DMS 273 (cell line): ENCODE data around the gene KCNQ5.
"Not testable (repeated sequence)": the region's sequence is repeated elsewhere in the genome, so short reads cannot be mapped to it uniquely, and the experiment has no call there.

Source experiments
- DNase-seq: peaks from one replicate; lab custom pipeline; 2025; ENCODE audit not compliant: unreplicated experiment; lab: John Stamatoyannopoulos, UW

KCNQ5 gene

DNA sequence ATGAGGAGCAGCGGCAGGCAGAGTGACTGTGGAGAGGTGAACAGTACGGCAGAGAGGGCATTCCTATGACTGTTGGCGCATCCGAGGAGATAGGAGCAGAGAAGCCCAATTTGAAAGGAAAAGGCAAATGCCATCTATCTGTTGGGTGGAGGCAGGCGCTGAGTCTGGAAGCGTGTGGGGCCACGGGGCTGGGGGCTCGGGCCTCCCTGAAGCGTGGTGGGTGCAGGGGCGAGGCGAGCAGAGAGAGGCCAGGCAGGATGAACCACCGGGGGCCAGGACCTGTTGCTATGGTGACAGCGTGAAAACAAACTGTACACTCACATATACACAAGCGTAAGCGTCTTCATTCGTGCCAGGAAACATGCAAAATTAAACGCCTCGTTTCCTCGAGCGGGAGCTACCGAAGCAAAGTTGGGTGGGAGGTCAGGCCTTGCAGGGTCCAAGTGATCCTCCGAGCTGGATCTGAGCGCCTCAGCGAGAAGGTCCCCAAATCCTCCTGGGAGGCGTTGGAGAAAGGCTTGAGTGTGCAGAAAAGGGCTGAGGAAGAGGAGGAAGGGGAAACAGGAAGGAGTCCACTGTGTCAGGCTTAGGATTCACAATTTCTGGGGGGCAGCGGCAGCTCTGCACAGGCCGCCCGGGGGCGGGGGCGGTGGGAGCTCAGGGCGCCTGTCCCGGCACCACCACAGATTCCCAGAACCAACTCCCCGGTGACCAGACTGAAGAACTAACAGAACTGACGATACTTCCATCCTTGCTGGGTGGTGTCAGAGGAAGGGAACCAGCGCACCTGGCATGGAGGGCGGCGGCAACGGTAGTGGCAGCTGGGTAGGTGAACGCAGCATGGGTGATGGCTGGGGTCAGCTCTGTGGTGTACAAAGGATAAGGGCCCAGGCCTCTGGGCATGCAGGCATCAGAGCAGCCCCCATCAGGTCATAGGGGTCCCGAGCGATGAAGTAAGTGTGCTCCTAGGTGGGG lies 535.2 kb downstream of the KCNQ5 start:
- DNase-seq, result no peak

DNA sequence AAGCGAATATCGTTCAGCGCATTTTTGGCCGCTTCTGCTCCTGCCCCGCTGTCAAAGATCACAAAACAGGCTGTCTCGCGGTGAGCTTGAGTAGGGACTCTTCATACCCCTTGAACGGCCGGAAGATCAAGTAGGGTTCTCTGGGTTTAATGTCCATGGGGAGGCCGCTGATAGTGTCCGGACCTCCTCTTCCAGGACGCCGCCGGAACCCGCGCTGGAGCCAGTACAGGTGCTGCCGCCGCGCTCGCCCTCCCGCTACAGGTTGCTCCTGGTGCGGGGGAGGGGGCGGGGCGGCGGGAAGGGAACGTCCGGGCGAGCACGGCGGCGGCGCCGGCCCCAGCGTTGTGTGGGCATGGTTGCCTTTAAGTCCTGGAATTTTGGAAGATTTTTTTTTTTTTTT lies 536.0 kb downstream of the KCNQ5 start:
- DNase-seq, result no peak

DNA sequence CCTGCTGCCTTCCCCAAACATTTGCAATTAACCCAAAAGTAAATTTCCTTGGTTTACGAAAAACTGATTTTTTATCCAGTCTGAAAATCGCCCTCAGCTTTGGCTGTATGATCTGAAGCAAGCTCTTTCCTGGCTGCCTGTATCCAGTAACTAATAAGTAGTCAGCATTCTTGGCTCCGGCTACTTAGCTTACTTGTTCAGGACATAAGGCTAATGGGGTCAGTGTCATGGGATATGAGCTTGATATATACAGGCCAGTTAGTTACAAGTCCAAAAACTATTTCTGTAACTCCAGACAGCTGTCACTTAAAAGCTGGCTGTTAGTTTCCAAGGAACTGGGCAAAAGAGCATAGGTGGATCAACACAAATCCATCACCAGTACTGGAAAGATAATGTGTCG lies 547.2 kb downstream of the KCNQ5 start:
- peak; percentile 6 for DNase-seq

DNA sequence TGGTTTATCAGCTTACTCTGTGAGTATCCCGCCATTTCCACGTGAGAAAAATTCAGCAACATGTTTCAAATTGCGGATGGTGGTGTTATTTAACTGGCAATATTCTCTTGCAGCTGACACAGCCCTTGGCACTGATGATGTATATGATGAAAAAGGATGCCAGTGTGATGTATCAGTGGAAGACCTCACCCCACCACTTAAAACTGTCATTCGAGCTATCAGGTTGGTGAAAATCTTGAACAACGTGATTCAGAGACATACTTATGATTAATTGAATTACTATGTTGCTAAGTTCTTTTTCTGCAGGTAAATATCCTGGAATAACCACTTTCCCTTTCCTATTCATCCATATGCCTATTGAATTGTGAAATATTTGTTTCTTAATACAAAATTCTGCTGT lies 547.8 kb downstream of the KCNQ5 start:
- DNase-seq, result no peak

DNA sequence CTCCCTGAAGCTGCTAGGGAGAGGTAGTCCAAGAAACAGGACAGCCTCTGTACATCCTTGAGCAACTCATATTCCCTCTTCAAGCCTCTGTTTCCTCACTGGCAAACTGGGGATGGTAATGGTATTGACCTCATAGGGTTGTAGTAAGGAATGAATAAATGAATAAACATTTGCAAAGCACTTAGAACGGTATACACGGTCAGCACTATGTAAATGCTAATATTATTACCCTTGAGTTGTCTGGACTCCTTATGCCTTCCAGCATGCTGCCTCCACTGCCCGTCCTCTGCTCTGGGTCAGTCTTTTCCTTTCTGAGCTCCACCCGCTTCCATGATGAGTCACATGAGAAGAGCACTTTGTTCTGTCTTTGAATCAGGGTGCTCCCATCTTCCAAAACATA lies 552.8 kb downstream of the KCNQ5 start:
- DNase-seq, result no peak

DNA sequence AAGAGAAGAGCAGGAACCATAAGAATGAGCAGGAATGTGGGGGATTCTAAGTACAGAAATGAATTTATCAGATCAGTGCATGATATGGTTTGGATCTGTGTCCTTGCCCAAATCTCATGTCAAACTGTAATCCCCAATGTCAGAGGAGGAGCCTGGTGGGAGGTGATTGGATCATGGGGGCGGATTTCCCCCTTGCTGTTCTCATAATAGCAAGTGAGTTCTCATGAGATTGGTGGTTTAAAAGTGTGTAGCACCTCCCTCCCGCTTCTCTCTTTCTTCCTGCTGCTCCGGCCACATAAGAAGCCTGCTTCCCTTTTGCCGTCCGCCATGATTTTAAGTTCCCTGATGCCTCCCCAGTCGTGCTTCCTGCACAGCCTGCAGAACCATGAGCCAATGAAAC lies 554.2 kb downstream of the KCNQ5 start:
- DNase-seq, result no peak

DNA sequence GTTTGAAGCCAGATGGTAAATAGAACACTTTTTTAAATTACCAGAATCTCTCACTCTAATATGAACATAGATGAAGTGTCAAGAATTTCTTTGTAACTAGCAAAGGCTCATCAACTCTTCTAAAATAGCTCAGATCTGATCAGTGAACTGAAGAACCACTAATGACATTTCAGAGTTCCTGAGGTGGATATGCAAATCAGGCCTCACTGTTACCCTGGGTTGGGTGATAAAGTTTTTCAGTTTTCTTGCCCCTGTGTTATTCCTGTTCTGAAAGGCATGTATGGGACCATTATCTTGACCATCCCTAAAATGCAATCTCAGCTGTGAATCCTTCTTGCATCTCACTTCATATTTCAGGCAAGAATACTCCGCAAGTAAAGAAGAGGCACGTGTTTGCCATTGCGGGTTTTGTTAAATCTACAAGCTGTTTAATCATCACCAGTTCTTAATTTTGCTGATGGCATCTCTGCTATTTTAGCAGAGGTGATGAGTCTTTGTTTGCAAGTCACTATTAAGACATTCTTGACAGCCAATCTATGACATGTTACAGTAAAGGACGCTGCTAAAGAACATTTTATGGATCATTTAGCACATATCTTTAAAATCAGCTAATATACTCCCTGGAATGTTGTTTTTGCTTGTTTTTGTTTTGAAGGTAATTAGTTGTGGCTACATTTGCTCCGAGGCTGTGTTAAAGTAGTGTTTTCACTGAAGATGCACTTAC lies 555.5 kb downstream of the KCNQ5 start:
- no peak for DNase-seq

DNA sequence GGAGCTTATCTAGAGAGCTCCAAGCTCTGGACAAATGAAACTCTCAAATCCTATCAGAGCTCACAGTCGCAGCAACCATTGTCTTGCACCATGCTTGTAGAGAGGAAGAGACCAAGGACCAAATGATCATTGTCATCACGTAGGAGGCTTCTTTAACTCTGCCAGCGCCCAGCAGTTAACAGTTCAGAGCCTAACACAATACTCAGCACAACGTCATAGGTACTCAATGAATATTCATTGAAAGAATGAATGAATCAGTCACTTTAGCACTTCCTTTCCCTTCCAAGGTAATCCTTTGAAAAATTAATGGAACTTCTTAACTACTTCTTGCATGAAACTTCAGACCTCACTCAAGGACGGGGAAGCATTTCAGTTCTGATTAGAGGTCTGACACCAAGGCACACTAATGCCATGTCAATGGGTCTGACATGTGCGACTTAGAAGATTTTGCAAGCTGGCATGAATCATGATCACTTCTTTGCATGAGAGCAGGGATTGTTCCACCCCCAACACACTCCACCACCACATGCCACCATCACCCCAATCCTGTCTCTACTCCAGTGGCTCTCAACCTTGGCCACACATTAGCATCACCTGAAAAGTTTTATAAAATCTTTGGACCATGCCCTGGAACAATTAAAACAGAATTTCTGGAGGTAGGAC lies 558.3 kb downstream of the KCNQ5 start:
- DNase-seq, result no peak

DNA sequence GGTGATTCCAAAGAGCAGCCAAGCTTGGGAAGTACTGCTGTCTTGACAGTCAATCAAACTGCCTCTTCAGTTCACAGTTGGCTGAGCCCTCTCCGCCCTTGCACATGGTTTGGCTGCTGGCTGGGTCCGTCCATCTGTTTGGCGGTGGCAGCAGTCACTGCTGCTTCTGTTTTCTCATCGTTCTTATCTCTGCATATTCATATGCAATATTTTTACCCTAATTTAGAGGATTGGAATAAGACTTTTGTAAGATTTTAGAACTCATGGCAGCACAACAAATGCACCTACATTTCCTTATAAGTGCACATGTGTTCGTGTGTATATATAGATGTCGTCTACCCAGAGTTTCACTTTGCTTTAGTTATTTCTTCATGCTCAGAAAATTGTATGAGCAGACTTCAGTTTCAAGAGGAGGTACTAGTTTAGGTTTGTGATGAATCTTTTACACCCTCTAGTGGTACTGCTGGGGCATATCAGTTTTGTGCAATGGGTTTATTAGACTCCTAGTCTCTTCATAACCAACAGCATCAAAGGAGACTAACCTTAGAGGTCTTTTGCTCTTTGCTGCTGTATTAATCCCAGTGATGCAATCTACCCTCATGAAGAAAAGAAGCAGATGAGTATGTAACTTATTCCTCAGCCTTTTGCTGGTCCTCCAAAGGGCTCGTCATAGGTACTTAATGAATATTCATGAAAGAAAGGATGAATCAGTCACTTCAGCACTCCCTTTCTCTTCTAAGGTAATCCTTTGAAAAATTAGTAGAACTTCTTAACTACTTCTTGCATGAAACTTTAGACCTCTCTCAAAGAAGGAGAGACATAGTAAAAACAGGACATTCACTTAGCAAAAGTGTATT lies 559.1 kb downstream of the KCNQ5 start:
- peak; percentile 90 for DNase-seq

DNA sequence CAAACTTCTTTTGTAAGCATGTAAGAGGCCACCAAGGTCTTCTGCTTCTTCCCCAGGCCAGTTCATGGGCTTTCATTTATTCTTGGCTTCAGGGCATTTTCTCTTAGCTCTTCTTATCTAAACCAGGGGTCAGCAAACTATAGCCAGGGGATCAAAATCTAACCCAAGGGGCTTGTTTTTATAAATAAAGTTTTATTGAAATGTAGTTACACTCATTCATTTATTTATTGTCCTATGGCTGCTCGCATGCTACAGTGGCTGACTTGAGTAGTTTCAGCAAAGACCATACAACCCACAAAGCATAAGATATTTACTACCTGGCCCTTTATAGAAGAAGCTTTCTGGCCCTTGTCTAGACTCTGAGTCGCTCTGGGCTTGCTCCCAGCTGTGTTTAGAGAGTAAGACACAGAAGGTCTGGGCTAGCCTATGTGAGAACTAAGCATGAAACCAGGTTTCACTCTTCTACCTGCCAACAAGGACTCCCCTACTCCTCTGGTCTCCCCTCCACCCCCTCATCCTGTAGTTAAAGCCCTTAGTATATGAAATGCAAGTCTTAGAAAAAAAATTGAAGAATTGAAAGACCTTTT lies 560.2 kb downstream of the KCNQ5 start:
- no peak for DNase-seq

DNA sequence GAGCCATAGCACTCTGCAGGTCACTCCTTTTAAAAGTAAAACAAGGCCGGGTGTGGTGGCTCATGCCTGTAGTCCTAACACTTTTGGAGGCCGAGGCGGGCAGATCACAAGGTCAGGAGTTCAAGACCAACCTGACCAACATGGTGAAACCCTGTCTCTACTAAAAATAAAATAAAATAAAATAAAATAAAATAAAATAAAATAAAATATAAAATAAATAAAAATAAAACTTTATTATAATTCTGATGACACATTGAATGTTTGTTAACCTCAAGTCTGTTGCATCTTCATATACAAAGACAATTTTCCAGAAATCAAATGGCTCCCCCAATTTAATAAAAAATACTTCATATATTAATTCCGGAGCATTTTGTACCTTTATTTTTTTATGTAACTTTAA lies 571.4 kb downstream of the KCNQ5 start:
- not testable (repeated sequence) for DNase-seq

DNA sequence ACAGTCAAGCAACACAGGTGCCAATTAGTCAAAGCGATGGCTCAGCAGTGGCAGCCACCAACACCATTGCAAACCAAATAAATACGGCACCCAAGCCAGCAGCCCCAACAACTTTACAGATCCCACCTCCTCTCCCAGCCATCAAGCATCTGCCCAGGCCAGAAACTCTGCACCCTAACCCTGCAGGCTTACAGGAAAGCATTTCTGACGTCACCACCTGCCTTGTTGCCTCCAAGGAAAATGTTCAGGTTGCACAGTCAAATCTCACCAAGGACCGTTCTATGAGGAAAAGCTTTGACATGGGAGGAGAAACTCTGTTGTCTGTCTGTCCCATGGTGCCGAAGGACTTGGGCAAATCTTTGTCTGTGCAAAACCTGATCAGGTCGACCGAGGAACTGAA lies 572.9 kb downstream of the KCNQ5 start:
- no peak for DNase-seq

DNA sequence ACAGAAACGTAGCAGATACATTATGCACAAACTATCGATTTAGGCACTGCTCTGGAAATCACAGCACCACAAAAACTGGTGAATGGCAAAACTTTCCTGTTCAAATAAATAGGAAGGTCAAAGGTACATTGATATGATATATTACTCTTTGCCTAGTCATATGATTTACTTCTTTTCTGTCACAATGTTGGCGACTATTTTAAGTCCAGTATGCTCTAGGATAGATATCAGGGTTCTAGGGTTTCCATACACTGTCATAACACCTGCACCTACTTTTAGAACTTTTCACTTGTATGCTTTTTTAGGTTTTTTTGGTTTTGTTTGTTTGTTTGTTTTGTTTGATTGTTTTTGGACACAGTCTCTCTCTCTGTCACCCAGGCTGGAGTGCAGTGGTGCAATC lies 578.4 kb downstream of the KCNQ5 start:
- no peak for DNase-seq

DNA sequence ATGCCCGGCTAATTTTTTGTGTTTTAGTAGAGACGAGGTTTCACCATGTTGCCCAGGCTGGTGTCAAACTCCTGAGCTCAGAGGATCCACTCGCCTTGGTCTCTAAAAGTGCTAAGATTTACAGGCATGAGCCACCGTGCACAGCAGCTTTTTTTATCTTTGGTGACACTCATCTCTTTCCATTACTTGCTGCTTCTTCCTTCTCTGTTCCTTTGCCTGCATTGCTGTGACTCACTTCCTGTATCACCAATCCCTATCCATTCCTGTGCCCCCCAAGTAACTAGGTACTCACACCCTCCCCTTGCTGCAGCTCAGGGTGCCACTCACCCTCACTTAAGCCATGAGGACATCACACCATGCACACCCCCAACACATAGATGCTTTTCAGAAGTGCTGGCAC lies 578.9 kb downstream of the KCNQ5 start:
- no peak for DNase-seq

DNA sequence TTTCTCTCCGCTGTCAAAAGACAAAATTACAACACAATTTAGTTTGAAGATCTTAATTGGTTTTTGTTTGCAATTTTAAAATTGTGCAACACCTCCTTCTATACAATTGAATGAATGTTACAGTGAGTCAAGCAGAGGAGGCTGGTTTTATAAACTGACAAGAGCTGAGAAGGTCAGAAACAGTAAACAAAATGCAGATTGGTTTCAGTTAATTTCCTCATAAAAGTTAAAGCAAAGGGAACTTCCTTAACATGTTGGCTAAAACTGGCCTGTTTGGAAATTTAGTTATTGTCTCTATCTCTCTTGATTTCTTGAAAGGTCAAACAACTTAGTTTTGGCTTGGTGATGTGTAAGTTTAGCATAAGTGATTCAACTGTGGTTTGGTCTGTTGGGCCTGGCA lies 581.2 kb downstream of the KCNQ5 start:
- no peak for DNase-seq

DNA sequence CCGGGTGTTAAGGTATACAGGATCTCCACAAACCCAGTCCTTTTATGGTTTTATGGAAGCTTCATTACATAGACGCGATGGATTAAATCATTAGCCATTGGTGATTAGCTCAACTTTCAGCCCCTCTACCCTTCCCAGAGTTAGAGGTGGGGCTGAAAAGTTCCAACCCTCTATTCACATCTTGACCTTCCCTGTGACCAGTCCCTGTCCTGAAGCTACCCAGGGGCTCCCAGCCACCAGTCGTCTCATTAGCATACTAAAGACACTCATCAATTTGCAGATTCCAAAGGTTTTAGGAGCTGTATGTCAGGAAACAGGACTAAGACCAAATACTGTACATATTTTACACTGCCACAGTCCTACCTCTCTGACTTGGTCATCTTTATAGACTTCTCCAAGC lies 582.4 kb downstream of the KCNQ5 start:
- no peak for DNase-seq

DNA sequence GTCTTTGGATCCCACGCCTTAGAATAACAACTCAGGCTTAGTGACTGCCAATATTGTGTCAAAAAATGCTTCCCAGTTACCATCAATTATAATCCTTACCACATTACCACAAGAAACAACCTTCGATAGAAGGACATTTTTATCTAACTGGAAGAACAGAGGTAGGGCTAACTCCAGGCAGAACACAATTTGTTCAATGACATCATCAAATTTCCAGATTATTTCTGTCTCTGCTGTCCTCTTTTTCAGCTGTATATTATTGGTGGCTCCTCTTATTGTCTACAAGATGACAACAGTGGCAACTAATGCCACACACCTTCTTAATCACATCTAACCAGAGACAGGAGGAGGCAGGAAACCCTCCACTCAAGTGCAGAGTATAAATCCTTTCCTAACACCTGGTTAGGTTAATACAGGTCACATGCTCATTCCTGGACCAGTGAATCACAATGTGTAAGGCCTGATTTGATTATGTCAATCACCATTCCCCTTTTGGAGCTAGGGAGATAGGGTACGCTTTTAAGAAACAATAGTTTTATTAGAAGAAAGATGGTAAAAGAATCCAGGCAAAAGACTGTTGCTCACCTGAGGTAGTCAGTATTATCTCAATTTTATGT lies 585.5 kb downstream of the KCNQ5 start:
- DNase-seq, result no peak

DNA sequence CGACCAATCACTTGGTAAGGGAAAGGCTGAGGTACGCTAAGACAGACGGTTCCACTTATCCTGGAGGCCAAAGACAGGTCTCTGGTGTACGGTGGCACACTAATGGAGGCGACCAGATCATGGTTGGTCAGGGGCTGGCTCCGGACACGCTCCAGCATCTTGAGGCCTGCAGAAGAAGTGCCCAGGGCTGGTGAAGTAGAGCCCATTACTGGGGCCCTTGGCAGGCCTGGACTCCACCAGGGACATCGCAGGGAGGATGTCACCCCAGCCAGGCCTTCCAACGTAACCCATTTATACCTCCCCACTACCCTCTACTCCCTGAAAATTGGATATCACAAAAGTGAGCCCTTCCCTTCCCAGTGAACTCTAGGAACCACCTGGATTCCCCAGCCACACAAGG lies 587.3 kb downstream of the KCNQ5 start:
- DNase-seq, result no peak

DNA sequence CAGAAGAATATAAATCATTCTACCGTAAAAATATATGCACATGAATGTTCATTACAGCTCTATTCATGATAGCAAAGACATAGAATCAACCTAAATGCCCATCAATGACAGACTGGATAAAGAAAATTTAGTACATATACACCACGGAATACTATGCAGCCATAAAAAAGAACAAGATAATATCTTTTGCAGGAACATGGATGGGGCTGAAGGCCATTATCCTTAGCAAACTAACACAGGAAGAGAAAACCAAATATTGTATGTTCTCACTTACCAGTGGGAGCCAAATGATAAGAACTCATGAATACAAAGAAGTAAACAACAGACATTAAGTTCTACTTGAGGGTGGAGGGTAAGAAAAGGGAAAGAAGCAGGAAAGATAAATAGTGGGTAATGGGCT lies 595.0 kb downstream of the KCNQ5 start:
- DNase-seq, result no peak

DNA sequence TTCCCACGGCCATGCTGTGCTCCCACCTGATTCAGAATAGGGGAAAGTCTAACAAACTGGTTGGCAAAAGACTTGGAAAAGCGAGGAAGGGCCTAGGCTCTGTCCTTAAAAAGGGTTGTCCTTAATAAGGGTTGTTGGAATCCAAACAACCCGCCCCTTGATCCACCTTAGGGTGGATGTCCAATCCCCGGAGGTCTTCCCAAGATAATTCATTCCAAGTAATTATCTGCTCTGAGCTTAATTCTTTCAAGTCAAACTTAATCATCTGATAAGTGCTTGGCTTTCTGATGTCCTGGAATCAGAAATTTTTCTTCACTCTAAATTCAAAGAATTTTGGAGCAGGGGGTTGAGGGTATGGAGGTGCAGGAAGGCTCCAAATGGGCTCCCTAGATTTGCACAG lies 603.5 kb downstream of the KCNQ5 start, which contains the start of gene KHDC1L:
Gene KHDC1L (minus strand): TSS at position 101 of the 400 bp plus-strand sequence. CDS start 88 bp downstream, at position 13.
- DNase-seq, result no peak
